ENCODE data around the gene SEMA6A.

The SEMA6A gene

GRCh38 chr5:116576053-116576713 lies 1.6 kb upstream of the SEMA6A start:
- H3K27ac ChIP-seq (ENCODE audit: low read depth, low read length): no peak overlapping the region
- H3K36me3 ChIP-seq (ENCODE audit: insufficient read depth, low read length): no peaks in the 10 kb centered on the region
- peaks cover 5% of the 10 kb centered on the region for H3K4me1 ChIP-seq (ENCODE audit: control insufficient read depth, insufficient read depth, low read length, unreplicated experiment)
- H3K4me3 ChIP-seq (ENCODE audit: low read depth, low read length): peak overlapping the region; percentile 62
- peaks cover 64% of the 10 kb centered on the region for H3K27me3 ChIP-seq (ENCODE audit: insufficient read depth, low read length)
- H2AFZ ChIP-seq (ENCODE audit: low read length, unreplicated experiment): no peak overlapping the region
- no peaks in the 10 kb centered on the region for H3K79me2 ChIP-seq (ENCODE audit: control insufficient read depth, insufficient read depth, low read length, unreplicated experiment)

GRCh38 chr5:116575326-116576052 lies 866 bp upstream of the SEMA6A start:
- Histone ChIP-seq H3K27ac (ENCODE audit: low read depth, low read length) (no peak overlapping the region), H3K36me3 (ENCODE audit: insufficient read depth, low read length) (no peaks in the 10 kb centered on the region), H3K27me3 (ENCODE audit: insufficient read depth, low read length) (peaks cover 71% of the 10 kb centered on the region), H3K79me2 (ENCODE audit: control insufficient read depth, insufficient read depth, low read length, unreplicated experiment) (no peaks in the 10 kb centered on the region), H2AFZ (ENCODE audit: low read length, unreplicated experiment) (peak overlapping the region; percentile 20), H3K4me1 (ENCODE audit: control insufficient read depth, insufficient read depth, low read length, unreplicated experiment) (peaks cover 5% of the 10 kb centered on the region), H3K4me3 (ENCODE audit: low read depth, low read length) (peak overlapping the region; percentile 62)

- Histone ChIP-seq H3K36me3 (ENCODE audit: insufficient read depth, low read length) (no peaks in the 10 kb centered on the region), H3K4me1 (ENCODE audit: control insufficient read depth, insufficient read depth, low read length, unreplicated experiment) (peaks cover 5% of the 10 kb centered on the region), H2AFZ (ENCODE audit: low read length, unreplicated experiment) (no peak overlapping the region), H3K4me3 (ENCODE audit: low read depth, low read length) (peak overlapping the region; percentile 62), H3K27me3 (ENCODE audit: insufficient read depth, low read length) (peaks cover 83% of the 10 kb centered on the region), H3K79me2 (ENCODE audit: control insufficient read depth, insufficient read depth, low read length, unreplicated experiment) (no peaks in the 10 kb centered on the region), H3K27ac (ENCODE audit: low read depth, low read length) (no peak overlapping the region)
These were observed 789 bp downstream of the SEMA6A start for GRCh38 chr5:116573702-116574366.

- Histone ChIP-seq H3K4me3 (ENCODE audit: low read depth, low read length) (no peak overlapping the region), H3K36me3 (ENCODE audit: insufficient read depth, low read length) (no peaks in the 10 kb centered on the region), H3K27ac (ENCODE audit: low read depth, low read length) (no peak overlapping the region), H3K79me2 (ENCODE audit: control insufficient read depth, insufficient read depth, low read length, unreplicated experiment) (no peaks in the 10 kb centered on the region), H2AFZ (ENCODE audit: low read length, unreplicated experiment) (no peak overlapping the region), H3K27me3 (ENCODE audit: insufficient read depth, low read length) (peaks cover 84% of the 10 kb centered on the region), H3K4me1 (ENCODE audit: control insufficient read depth, insufficient read depth, low read length, unreplicated experiment) (peaks cover 5% of the 10 kb centered on the region)
These were observed 1.3 kb downstream of the SEMA6A start for GRCh38 chr5:116573279-116573701.

GRCh38 chr5:116572350-116573278 lies 2.0 kb downstream of the SEMA6A start:
- Histone ChIP-seq H3K27me3 (ENCODE audit: insufficient read depth, low read length) (peaks cover 84% of the 10 kb centered on the region), H3K4me3 (ENCODE audit: low read depth, low read length) (no peak overlapping the region), H3K4me1 (ENCODE audit: control insufficient read depth, insufficient read depth, low read length, unreplicated experiment) (peaks cover 5% of the 10 kb centered on the region), H3K79me2 (ENCODE audit: control insufficient read depth, insufficient read depth, low read length, unreplicated experiment) (no peaks in the 10 kb centered on the region), H3K36me3 (ENCODE audit: insufficient read depth, low read length) (no peaks in the 10 kb centered on the region), H2AFZ (ENCODE audit: low read length, unreplicated experiment) (no peak overlapping the region), H3K27ac (ENCODE audit: low read depth, low read length) (no peak overlapping the region)

- Histone ChIP-seq H3K27me3 (ENCODE audit: insufficient read depth, low read length) (peaks cover 75% of the 10 kb centered on the region), H3K4me1 (ENCODE audit: control insufficient read depth, insufficient read depth, low read length, unreplicated experiment) (peaks cover 5% of the 10 kb centered on the region), H3K4me3 (ENCODE audit: low read depth, low read length) (no peak overlapping the region)
These were observed 2.9 kb downstream of the SEMA6A start for GRCh38 chr5:116571568-116572349.

GRCh38 chr5:116569999-116570398 lies 4.6 kb downstream of the SEMA6A start:
- peaks cover 58% of the 10 kb centered on the region for H3K27me3 ChIP-seq (ENCODE audit: insufficient read depth, low read length)
- no peak overlapping the region for H3K27ac ChIP-seq (ENCODE audit: low read depth, low read length)
- no peaks in the 10 kb centered on the region for H3K36me3 ChIP-seq (ENCODE audit: insufficient read depth, low read length)
- H3K4me3 ChIP-seq (ENCODE audit: low read depth, low read length): no peak overlapping the region
- no peaks in the 10 kb centered on the region for H3K4me1 ChIP-seq (ENCODE audit: control insufficient read depth, insufficient read depth, low read length, unreplicated experiment)
- no peak overlapping the region for H2AFZ ChIP-seq (ENCODE audit: low read length, unreplicated experiment)
- H3K79me2 ChIP-seq (ENCODE audit: control insufficient read depth, insufficient read depth, low read length, unreplicated experiment): no peaks in the 10 kb centered on the region

More at GRCh38 chr5:116571568-116572349, 2.9 kb downstream of the SEMA6A start:
- no peak overlapping the region for H2AFZ ChIP-seq (ENCODE audit: low read length, unreplicated experiment)
- H3K27ac ChIP-seq (ENCODE audit: low read depth, low read length): no peak overlapping the region
- H3K36me3 ChIP-seq (ENCODE audit: insufficient read depth, low read length): no peaks in the 10 kb centered on the region
- no peaks in the 10 kb centered on the region for H3K79me2 ChIP-seq (ENCODE audit: control insufficient read depth, insufficient read depth, low read length, unreplicated experiment)

GRCh38 chr5:116567106-116567505 lies 7.5 kb downstream of the SEMA6A start:
- no peaks in the 10 kb centered on the region for H3K36me3 ChIP-seq (ENCODE audit: insufficient read depth, low read length)
- H3K27me3 ChIP-seq (ENCODE audit: insufficient read depth, low read length): peaks cover 38% of the 10 kb centered on the region
- no peaks in the 10 kb centered on the region for H3K4me1 ChIP-seq (ENCODE audit: control insufficient read depth, insufficient read depth, low read length, unreplicated experiment)
- no peak overlapping the region for H3K4me3 ChIP-seq (ENCODE audit: low read depth, low read length)
- no peaks in the 10 kb centered on the region for H3K79me2 ChIP-seq (ENCODE audit: control insufficient read depth, insufficient read depth, low read length, unreplicated experiment)
- no peak overlapping the region for H3K27ac ChIP-seq (ENCODE audit: low read depth, low read length)
- H2AFZ ChIP-seq (ENCODE audit: low read length, unreplicated experiment): no peak overlapping the region

GRCh38 chr5:116566251-116566650 lies 8.4 kb downstream of the SEMA6A start:
- no peaks in the 10 kb centered on the region for H3K79me2 ChIP-seq (ENCODE audit: control insufficient read depth, insufficient read depth, low read length, unreplicated experiment)
- H3K4me3 ChIP-seq (ENCODE audit: low read depth, low read length): no peak overlapping the region
- no peak overlapping the region for H3K27ac ChIP-seq (ENCODE audit: low read depth, low read length)
- H3K4me1 ChIP-seq (ENCODE audit: control insufficient read depth, insufficient read depth, low read length, unreplicated experiment): no peaks in the 10 kb centered on the region
- H3K36me3 ChIP-seq (ENCODE audit: insufficient read depth, low read length): no peaks in the 10 kb centered on the region
- peaks cover 30% of the 10 kb centered on the region for H3K27me3 ChIP-seq (ENCODE audit: insufficient read depth, low read length)
- no peak overlapping the region for H2AFZ ChIP-seq (ENCODE audit: low read length, unreplicated experiment)
